GM10248 (cell line): ENCODE results near the gene SLC7A1.

ENCODE experiments used
- CTCF ChIA-PET: fragments of 300-600 bp; sonication (Branson Sonifier 250); formaldehyde crosslinking; extraction: SDS; loops from one replicate; lab custom pipeline; 2021; ENCODE audit warnings: antibody characterized with exemption; lab: Yijun Ruan, JAX
- POLR2A ChIA-PET: fragments of 350-650 bp; sonication (Branson Sonifier 250); formaldehyde crosslinking; extraction: SDS; loops from one replicate; lab custom pipeline; 2020; ENCODE audit warnings: antibody characterized with exemption; lab: Yijun Ruan, JAX
- DNase-seq: peaks from one replicate; pipeline ENCODE4 v3.0.0; 2012; ENCODE audit errors: extremely low spot score
- TF ChIP-seq, protein P1 (sequence below): IDR thresholded peaks from 2 replicates; pipeline ENCODE4 v1.5.1; 2012; ENCODE audit warnings: mild to moderate bottlenecking, low read depth; ENCODE audit errors: extremely low read depth, missing control alignments, control extremely low read depth

Gene SLC7A1

DNA sequence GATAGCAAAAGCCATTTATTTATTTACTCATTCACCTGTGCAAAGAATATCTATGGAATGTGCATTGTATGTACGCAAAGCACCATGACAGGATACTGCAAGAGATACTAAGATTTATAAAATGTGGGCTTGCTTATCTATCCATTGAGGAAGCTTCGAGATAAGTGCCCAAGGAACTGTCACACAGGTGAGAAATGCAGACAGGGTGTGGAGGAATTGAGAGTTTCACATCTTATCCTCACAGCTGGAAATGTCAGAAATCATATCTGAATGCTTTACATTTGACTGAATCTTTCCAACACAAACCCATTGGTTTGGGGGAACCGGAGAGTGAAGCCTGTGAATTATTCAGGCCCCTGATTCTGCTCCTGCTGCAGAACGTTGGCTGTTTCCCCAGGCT, 113.0 kb downstream of the SLC7A1 start:
- DNase-seq: no peak
- CTCF ChIA-PET: no interaction called here
- TF ChIP-seq, protein P1, sequence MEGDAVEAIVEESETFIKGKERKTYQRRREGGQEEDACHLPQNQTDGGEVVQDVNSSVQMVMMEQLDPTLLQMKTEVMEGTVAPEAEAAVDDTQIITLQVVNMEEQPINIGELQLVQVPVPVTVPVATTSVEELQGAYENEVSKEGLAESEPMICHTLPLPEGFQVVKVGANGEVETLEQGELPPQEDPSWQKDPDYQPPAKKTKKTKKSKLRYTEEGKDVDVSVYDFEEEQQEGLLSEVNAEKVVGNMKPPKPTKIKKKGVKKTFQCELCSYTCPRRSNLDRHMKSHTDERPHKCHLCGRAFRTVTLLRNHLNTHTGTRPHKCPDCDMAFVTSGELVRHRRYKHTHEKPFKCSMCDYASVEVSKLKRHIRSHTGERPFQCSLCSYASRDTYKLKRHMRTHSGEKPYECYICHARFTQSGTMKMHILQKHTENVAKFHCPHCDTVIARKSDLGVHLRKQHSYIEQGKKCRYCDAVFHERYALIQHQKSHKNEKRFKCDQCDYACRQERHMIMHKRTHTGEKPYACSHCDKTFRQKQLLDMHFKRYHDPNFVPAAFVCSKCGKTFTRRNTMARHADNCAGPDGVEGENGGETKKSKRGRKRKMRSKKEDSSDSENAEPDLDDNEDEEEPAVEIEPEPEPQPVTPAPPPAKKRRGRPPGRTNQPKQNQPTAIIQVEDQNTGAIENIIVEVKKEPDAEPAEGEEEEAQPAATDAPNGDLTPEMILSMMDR: no peak
- POLR2A ChIA-PET: no interaction called here

DNA sequence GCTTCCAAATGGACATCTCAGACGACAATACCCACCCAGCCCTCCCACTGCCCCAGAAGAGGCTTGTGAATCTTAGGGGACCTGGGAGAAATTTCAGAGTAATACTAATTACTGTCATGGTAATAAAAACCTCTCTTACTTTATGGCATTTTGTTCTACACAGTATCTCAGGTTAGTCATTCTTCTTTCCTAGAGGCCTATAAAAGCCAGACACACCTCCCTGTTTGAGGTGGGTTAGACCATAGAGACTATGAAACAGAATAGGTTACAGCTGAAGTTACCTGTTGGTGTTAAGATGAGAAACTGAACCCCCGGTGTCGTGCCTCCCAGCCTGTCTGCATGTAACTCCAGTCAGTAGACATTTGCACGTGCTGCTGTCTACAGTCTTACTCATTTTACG, 113.9 kb downstream of the SLC7A1 start:
- TF ChIP-seq, protein P1: no peak

DNA sequence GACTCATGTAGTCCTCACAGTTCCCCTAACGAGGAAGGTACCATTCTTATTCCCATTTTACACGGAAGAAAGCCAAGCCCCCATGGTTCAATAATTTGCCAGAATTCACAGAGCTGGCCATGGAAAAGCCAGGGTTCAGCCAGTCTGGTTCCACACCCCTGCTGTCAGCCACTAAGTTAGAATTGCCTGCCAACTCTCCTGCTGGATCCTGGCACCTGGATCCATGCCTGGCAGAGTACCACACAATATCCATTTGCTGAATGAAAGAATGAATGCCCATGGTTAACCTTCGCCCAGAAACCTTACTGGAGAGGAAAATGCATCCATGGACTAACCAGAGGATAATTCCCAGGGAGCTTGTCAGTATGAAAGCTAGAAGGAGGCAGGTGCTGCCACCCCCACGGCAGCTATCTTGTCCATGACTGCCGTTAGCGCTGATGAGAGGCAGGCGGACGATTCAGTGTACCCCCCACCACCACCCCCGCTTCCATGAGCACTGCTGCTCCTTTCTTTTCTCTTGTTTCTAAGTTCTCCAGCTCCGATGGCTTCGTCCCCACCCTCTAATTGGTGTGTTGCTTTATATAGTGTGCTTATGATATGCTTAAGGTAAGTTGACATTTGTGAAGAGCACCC, 114.5 kb downstream of the SLC7A1 start:
- ChIA-PET POLR2A (no interaction called here), CTCF (interaction anchor here (0.6 to 2.8 kb wide), 2 partner anchors 9 to 28 kb away, joined by 3 to 9 read pairs; no protein-coding TSS in a partner anchor)
- no peak for DNase-seq
- TF ChIP-seq, protein P1: no peak

More for the DNA sequence above, 113.9 kb downstream of the SLC7A1 start:
- POLR2A ChIA-PET: no interaction called here
- CTCF ChIA-PET: interaction anchor here (2.8 kb wide), 1 partner anchor 27 kb away, joined by 9 read pairs; no protein-coding TSS in a partner anchor
- no peak for DNase-seq

DNA sequence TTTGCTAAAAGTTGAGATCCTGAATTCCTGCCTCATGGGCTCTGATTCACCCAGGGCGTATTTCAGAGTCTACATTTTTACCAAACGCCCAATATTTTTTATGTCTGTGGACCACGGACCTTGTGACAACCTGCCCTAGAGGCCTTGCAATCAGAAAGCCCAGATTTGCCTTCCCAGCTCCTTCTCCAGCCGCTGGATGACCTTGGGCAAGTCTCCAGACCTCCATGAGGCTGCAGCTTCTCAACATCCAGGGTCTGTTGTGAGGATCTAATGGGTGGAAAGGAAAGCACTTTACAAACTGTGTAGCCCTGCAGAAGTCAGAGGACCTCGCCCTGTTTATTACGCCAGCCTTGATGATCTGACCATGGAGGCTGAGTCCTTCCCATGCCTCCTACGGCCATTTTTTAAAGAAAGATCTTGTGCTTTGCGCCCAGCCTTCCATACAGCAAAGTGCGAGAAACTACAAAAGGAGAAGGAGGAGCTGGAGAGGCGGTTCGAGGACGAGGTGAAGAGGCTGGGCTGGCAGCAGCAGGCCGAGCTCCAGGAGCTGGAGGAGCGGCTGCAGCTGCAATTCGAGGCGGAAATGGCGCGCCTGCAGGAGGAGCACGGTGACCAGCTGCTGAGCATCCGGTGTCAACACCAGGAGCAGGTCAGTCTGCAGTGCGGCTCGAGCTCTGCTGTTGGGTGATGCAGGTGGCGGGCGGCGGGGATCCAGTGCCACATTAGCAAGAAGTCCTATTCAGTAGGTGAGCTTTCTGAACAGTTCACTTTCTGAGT, 115.6 kb downstream of the SLC7A1 start:
- TF ChIP-seq, protein P1: no peak
- POLR2A ChIA-PET: no interaction called here
- CTCF ChIA-PET: interaction anchor here (1.0 to 2.9 kb wide), 3 partner anchors 9 to 29 kb away, joined by 3 to 9 read pairs (median 8); no protein-coding TSS in a partner anchor
- no peak for DNase-seq

DNA sequence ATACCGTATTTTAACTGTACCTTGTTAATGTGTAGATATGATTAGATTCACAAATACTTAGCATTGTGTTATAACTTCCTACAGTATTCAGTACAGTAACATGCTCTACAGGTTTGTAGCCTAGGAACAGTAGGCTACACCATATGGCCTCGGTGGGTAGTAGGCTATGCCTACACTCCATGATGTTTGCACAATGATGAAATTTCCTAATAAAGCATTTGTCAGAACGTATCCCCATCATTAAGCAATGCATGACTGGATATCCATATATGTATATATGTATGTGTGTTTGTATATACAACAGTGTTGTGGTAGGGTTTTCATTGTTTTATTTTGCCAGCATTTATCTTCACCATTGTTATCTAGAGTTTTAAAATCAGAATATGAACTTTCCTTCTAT, 119.4 kb downstream of the SLC7A1 start:
- POLR2A ChIA-PET: no interaction called here
- DNase-seq: no peak
- TF ChIP-seq, protein P1: no peak
- CTCF ChIA-PET: interaction anchor here (1.0 to 1.4 kb wide), 3 partner anchors 8 to 10 kb away, joined by 3 to 5 read pairs (median 3); no protein-coding TSS in a partner anchor

DNA sequence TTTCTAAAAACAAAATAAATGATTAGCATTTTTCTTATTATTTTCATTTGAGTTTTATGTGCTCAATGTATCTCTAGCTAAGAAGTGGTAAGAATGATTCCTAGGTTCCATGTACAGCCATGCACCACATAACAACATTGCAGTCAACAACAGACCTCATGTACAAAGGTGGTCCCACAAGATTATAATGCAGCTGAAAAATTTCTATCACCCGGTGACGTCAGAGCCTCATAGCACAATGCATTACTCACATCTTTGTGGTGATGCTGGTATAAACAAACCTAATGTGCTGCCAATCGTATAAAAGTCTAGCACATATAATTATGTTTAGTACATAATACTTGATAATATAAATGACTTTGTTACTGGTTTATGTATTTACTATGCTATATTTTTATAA, 120.5 kb downstream of the SLC7A1 start:
- no peak for DNase-seq
- TF ChIP-seq, protein P1: no peak
- ChIA-PET CTCF (interaction anchor here (0.7 to 3.7 kb wide), 4 partner anchors 9 to 24 kb away, joined by 3 to 24 read pairs (median 3); no protein-coding TSS in a partner anchor), POLR2A (no interaction called here)
